Measurements from ENCODE around the gene ZNF574. TPM values are rescaled to one million over a fixed set of nuclear protein-coding genes. Genes with fewer than 3 reads are reported as not detected.

ZNF574 gene
- total RNA-seq, 3 donors from 2014 or later, result 11.2 to 17.5 (median 17.0) TPM

GRCh38 chr19:42121656-42122069 is 45.7 kb downstream of the ZNF574 start:
- no peaks in the 10 kb centered on the region for H3K36me3 ChIP-seq (ENCODE audit: low read depth)
- no peak overlapping the region for H3K4me3 ChIP-seq
- DNase-seq (peak; percentile 40 to 85 (median 47)), ATAC-seq (peak; percentile 76)
- H3K4me1 ChIP-seq (ENCODE audit: low read depth), result no peaks in the 10 kb centered on the region
- H3K9me3 ChIP-seq, result no peaks in the 10 kb centered on the region
- TF ChIP-seq, protein P1, sequence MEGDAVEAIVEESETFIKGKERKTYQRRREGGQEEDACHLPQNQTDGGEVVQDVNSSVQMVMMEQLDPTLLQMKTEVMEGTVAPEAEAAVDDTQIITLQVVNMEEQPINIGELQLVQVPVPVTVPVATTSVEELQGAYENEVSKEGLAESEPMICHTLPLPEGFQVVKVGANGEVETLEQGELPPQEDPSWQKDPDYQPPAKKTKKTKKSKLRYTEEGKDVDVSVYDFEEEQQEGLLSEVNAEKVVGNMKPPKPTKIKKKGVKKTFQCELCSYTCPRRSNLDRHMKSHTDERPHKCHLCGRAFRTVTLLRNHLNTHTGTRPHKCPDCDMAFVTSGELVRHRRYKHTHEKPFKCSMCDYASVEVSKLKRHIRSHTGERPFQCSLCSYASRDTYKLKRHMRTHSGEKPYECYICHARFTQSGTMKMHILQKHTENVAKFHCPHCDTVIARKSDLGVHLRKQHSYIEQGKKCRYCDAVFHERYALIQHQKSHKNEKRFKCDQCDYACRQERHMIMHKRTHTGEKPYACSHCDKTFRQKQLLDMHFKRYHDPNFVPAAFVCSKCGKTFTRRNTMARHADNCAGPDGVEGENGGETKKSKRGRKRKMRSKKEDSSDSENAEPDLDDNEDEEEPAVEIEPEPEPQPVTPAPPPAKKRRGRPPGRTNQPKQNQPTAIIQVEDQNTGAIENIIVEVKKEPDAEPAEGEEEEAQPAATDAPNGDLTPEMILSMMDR (IDR thresholded peaks at IDR 0.05), result no peak
- intact Hi-C loops (cut with DNase I, micrococcal nuclease), result no loop called here

DNA sequence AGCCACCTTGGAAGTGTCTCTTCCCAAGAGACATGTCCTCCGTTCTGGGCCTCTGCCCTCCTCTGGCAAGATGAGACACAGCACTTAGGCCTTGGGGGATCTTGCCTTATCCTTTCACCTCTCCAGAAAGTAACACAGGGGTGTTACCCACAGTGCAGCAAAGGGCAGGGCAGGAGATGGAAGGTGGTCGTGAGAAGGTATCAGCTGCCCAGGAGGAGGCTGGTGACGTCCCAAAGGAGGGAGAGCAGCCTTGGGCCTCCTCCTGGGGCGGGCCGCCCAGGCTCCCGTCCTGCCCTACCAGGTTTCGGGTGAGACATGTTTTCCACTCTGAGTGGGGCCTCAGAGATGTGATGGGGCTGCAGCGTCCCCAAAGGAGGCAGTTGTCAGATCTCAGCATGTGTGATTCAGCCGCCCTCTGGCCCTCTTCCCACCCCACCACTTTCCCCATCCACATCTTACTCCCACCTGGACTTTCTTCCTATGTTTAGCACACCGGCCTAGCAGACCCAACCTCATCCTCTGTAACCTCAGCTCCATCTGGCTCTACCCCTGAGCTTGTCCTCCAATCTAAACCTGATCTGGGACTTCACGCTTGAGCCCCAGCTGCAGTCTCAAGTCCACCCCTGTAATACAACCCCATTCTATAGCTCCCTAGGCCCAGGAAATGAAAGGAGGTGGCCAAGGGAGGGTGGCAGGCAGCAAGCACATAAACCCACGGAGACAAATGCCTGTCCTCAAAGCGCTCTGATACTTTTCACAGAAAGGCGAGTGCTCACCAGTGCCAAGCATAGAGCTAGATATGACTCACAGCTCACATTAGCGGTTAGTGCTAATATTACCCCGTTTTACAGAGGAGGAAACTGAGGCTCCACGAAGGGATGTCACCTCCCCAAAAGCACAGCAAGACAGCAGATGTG is 47.0 kb downstream of the ZNF574 start:
- H3K4me3 ChIP-seq, result no peak overlapping the region
- ATAC-seq (peak; percentile 21), DNase-seq (no peak)
- no peaks in the 10 kb centered on the region for H3K9me3 ChIP-seq
- TF ChIP-seq, protein P1 (IDR thresholded peaks at IDR 0.05), result no peak
- H3K4me1 ChIP-seq (ENCODE audit: low read depth), result no peaks in the 10 kb centered on the region
- intact Hi-C loops (cut with DNase I, micrococcal nuclease), result no loop called here
- no peaks in the 10 kb centered on the region for H3K36me3 ChIP-seq (ENCODE audit: low read depth)

DNA sequence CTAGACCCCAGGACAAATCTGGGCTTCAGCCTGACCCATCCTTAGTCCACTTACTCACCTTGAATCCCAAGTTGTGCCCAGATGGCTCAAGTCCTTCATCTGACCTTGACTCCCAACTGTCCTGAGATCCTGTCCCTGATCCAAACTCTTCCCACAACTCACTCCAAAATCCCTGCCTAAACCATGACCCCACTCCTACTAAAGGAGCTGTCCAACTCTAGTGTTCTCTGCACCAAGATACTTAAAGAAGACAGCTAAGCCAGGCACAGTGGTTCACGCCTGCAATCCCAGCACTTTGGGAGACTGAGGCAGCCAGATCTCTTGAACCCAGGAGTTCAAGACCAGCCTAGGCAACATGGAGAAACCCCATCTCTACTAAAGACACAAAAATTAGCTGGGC is 47.8 kb downstream of the ZNF574 start:
- H3K4me3 ChIP-seq, result no peak overlapping the region
- no peak for DNase-seq
- TF ChIP-seq, protein P1 (IDR thresholded peaks at IDR 0.05), result no peak
- ATAC-seq, result no peak
- no peaks in the 10 kb centered on the region for H3K9me3 ChIP-seq
- H3K36me3 ChIP-seq (ENCODE audit: low read depth), result no peaks in the 10 kb centered on the region
- no peaks in the 10 kb centered on the region for H3K4me1 ChIP-seq (ENCODE audit: low read depth)
- intact Hi-C loops (cut with DNase I, micrococcal nuclease), result no loop called here

GRCh38 chr19:42124386-42124901 is 48.5 kb downstream of the ZNF574 start:
- Histone ChIP-seq H3K4me1 (ENCODE audit: low read depth) (no peaks in the 10 kb centered on the region), H3K9me3 (no peaks in the 10 kb centered on the region), H3K36me3 (ENCODE audit: low read depth) (no peaks in the 10 kb centered on the region), H3K4me3 (no peak overlapping the region)
- no peak for DNase-seq
- TF ChIP-seq, protein P1 (IDR thresholded peaks at IDR 0.05), result no peak
- intact Hi-C loops (cut with DNase I, micrococcal nuclease), result no loop called here
- no peak for ATAC-seq

- no peak for ATAC-seq
Measured at GRCh38 chr19:42125536-42125935, 49.6 kb downstream of the ZNF574 start.

More at GRCh38 chr19:42125536-42125935, 49.6 kb downstream of the ZNF574 start:
- TF ChIP-seq, protein P1 (IDR thresholded peaks at IDR 0.05), result no peak
- H3K4me1 ChIP-seq (ENCODE audit: low read depth), result no peaks in the 10 kb centered on the region
- DNase-seq, result no peak
- intact Hi-C loops (cut with DNase I, micrococcal nuclease), result no loop called here
- no peak overlapping the region for H3K4me3 ChIP-seq
- no peaks in the 10 kb centered on the region for H3K9me3 ChIP-seq
- H3K36me3 ChIP-seq (ENCODE audit: low read depth), result no peaks in the 10 kb centered on the region
